Activated CD4-positive, CD25-positive, alpha-beta regulatory T cell treated with anti-CD3 and anti-CD28 coated beads, Interleukin-2, amount 50 U/mL, for 24 hours (primary cell): ENCODE results near the gene SV2B.
"Not testable (repeated sequence)": the region's sequence is repeated elsewhere in the genome, so short reads cannot be mapped to it uniquely, and the experiment has no call there.

Experiments used
- ATAC-seq, 2 donors: fragments of 150-1000 bp; cut with Tn5 transposase; one replicate each; pipeline ENCODE4 v1.10.0; 2021; ENCODE audit warnings: mild to moderate bottlenecking in 1 of 2, moderate library complexity in 1 of 2

SV2B gene, protein sequence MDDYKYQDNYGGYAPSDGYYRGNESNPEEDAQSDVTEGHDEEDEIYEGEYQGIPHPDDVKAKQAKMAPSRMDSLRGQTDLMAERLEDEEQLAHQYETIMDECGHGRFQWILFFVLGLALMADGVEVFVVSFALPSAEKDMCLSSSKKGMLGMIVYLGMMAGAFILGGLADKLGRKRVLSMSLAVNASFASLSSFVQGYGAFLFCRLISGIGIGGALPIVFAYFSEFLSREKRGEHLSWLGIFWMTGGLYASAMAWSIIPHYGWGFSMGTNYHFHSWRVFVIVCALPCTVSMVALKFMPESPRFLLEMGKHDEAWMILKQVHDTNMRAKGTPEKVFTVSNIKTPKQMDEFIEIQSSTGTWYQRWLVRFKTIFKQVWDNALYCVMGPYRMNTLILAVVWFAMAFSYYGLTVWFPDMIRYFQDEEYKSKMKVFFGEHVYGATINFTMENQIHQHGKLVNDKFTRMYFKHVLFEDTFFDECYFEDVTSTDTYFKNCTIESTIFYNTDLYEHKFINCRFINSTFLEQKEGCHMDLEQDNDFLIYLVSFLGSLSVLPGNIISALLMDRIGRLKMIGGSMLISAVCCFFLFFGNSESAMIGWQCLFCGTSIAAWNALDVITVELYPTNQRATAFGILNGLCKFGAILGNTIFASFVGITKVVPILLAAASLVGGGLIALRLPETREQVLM

DNA sequence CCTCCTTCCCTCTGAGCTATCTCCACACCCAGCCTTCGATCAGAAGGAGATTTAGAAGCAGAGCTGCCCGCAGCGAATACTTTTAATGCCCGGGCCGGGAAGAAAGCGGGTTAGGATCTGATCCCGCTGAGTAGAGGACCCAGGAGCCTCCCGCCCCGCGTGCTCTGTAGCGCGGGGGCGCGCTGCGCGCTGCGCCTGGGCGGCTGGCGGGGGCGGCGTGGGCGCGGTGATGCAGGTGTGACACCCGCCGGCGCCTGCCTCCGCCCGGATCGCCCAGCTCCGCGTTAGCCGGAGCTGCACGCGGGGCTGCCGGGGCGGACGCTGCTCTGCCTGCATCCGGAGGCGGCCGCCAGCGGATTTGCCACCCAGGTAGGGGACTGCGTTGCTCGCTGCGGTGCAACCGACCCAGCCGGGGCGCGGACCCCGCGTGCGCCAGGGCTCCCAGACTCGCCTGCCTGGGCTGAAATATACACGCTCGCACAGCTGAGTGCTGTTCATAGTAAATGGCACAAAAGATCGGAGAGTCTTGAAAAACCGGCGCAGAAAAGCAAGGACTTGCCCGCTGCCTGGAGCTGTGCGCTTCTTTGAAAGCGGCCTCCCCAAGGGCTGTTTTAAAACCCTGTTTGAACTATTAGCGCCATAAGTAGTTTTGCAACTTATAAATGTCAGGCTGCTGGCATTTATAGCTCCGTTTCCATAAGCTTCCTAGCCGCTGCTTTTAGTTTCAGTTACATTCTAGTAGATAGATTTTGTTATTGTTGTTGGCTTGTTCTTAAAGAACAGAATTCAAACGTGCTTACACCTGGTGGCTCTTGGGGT is at the start of gene SV2B:
Gene SV2B, plus strand, starts transcription at position 263 of the 819 bp plus-strand sequence. CDS start 126,007 bp downstream, outside the sequence.
- peak; percentile 71 to 78 for ATAC-seq

- ATAC-seq, result no peak
Measured at GRCh38 chr15:91051248-91051647, 48.8 kb upstream of the SV2B start.

- no peak for ATAC-seq
Measured at GRCh38 chr15:91054816-91055215, 45.2 kb upstream of the SV2B start.

GRCh38 chr15:91055548-91056331 is 44.3 kb upstream of the SV2B start:
- ATAC-seq, result peak in 1 of 2 donors; percentile 33

GRCh38 chr15:91061230-91061629 is 38.8 kb upstream of the SV2B start:
- no peak for ATAC-seq

DNA sequence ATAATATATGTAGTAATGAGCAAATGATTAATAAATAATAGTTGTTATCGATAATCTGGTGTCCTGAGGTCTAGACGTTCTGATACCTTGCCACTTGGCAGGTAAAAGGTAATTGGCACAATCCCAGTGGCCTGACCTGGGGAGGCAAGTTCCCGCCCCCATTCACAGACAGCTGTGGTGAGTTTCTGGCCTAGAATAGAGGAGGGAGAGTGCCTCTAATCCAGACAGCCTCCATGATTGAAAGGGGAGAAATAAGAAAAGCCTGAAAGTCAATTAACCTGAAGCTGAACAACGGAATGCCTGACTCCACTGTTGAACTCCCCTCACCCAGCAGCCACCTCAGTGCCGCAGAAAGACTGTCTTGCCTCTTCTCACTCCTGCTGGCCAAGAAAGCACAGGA is 38.1 kb upstream of the SV2B start:
- ATAC-seq, result no peak

GRCh38 chr15:91065505-91065904 is 34.6 kb upstream of the SV2B start:
- no peak for ATAC-seq

- ATAC-seq, result no peak
Measured at GRCh38 chr15:91067036-91067435, 33.0 kb upstream of the SV2B start.

- no peak for ATAC-seq
Measured at GRCh38 chr15:91068436-91068835, 31.6 kb upstream of the SV2B start.

DNA sequence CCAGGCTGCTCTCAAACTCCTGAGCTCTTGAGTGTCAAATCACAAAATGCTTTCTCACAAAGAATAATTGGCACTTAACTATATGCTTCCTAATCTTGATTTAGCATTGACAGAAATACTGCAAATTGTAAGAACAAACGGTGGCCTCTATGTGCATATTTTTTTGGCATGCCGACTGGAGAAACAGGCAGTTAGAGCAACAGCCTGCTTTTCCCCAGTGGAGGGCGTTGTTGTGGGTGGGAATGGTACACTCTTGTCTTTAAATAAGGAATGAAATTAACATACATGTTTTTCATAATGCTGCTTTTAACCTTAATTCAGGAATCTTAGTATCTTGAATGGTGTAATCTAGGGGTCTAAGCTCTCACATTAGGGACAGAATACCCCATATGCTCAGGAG is 31.1 kb upstream of the SV2B start:
- no peak for ATAC-seq

GRCh38 chr15:91070872-91071271 is 29.2 kb upstream of the SV2B start:
- ATAC-seq, result no peak

DNA sequence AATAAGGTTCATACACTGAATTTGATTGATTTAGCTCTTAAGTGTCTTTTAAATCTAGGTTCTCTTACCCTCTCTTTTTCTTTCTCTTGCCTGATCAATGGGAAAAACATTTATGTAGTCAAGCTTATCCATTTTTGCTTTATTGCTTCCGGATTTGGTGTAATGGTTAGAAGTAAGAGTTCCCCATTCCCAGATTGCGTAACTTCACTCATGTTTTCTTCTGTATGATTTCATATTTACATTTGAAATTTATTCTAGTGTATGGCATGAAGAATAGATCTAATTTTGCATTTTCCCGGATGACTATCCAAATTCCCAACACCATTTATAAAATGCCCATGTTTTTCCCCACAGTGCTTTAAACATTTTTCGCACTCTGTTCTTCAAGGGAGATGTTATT is 27.9 kb upstream of the SV2B start:
- ATAC-seq, result no peak

- no peak for ATAC-seq
Measured at GRCh38 chr15:91073077-91073476, 27.0 kb upstream of the SV2B start.

GRCh38 chr15:91073768-91074167 is 26.3 kb upstream of the SV2B start:
- ATAC-seq, result no peak

DNA sequence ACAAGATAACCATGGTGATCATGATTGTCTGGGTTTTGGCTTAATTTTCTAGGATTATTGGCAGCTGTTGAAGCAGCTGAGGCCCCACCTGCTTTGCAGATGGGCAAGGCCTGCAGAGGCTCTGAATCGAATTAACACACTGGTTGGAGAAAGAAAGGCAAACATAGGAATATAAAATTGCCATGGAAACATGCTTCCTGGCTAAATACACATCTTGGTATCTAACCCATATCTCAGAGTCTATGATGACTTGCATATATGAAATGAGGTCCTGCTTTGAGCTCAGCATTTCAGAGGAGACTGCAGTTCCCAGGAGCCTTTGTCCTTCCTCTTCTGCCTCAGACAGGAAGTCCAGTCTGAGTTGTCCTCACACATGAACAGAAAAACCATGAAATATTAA is 24.3 kb upstream of the SV2B start:
- no peak for ATAC-seq

GRCh38 chr15:91077029-91077428 is 23.0 kb upstream of the SV2B start:
- no peak for ATAC-seq

DNA sequence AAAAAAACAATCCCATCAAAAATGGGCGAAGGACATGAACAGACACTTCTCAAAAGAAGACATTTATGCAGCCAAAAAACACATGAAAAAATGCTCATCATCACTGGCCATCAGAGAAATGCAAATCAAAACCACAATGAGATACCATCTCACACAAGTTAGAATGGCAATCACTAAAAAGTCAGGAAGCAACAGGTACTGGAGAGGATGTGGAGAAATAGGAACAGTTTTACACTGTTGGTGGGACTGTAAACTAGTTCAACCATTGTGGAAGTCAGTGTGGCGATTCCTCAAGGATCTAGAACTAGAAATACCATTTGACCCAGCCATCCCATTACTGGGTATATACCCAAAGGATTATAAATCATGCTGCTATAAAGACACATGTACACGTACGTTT is 6.2 kb upstream of the SV2B start:
- not testable (repeated sequence) for ATAC-seq

- no peak for ATAC-seq
Measured at GRCh38 chr15:91098451-91098850, 1.6 kb upstream of the SV2B start.

DNA sequence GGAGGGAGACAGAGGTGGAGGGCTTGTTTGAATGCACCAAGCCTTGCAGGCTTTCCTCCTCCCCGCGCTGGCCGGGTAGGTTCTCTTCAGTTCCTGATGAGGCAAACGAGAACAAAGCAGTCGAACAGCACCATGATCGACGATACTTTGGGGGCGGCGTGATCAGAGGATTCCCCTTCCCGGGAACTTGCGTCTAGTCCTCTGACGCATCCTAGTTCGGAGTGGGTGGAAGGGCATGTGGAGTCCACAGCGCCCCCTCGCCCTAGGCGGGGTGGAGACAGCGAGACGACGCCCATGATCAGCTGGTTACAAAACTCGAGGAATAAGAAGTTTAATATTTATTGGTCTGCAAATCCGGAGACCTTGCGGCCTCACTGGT is 452 bp upstream of the SV2B start:
- ATAC-seq, result peak; percentile 7 to 41

- no peak for ATAC-seq
Measured at GRCh38 chr15:91100814-91101607, 954 bp downstream of the SV2B start.

DNA sequence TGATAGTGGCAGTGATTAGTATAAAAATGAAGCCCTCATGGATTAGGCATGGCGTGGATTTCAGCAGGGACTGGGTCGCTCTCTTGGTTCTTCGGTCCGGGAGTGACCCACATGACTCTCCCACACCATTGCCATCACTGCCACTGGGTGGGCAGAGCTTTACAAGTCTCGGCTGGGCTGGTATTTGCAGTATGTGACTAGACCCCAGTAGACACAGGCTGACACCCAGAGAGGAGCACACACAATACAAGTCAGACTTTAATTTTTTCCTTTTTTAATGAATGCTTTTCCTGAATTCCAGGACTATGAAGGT is 1.5 kb downstream of the SV2B start:
- ATAC-seq, result no peak
